ENCODE measurements around the gene VSIG8. TPM values are rescaled to one million over a fixed set of nuclear protein-coding genes. Genes with fewer than 3 reads are reported as not detected.

Gene VSIG8
- total and polyA plus RNA-seq, 9 of the 15 experiments (the other 6 are each of a cell fraction or from before 2014, with no cell fraction given): not detected

GRCh38 chr1:159900086-159900680, 37.7 kb upstream of the VSIG8 start, which contains the start of gene CFAP45:
CFAP45 (minus strand) TSS chr1:159900165; CDS start chr1:159900098, 67 bp downstream.
- in situ Hi-C loops (cut with MboI): no loop called here
- TF ChIP-seq ZSCAN29 (IDR thresholded peaks at IDR 0.05) (peak; percentile 79), ARNT (IDR thresholded peaks at IDR 0.05) (no peak), FOXJ3 (CRISPR knock-in tag; IDR thresholded peaks at IDR 0.05) (peak; percentile 89), CSDE1 (IDR thresholded peaks at IDR 0.05) (peak in 1 of 2 experiments; percentile 70; a peak in 1 of 4 replicates), NRF1 (conservative IDR thresholded peaks at IDR 0.05 in 1 of 2, IDR thresholded peaks at IDR 0.05 in 1 of 2) (no peak), TFAP4 (CRISPR knock-in tag; IDR thresholded peaks at IDR 0.05; ENCODE audit: borderline replicate concordance) (peak; percentile 42; the same call in 1 of the 2 replicates), GABPB2 (CRISPR knock-in tag; conservative IDR thresholded peaks at IDR 0.05) (no peak), ETV1 (tag; conservative IDR thresholded peaks at IDR 0.05; ENCODE audit: low read depth) (no peak), ZBTB9 (CRISPR knock-in tag; IDR thresholded peaks at IDR 0.05) (0 out of 2 replicates have a peak, but pooled peaks have one; percentile 24), BMI1 (IDR thresholded peaks at IDR 0.05; ENCODE audit: low read length) (peak; percentile 86), ZBTB7A (IDR thresholded peaks at IDR 0.05; ENCODE audit: borderline replicate concordance, control insufficient read depth, low read depth, low read length) (peak; percentile 43; the same call in 1 of the 2 replicates), SAFB (IDR thresholded peaks at IDR 0.05; ENCODE audit: borderline replicate concordance, low read depth, low read length) (no peak), RBFOX2 (IDR thresholded peaks at IDR 0.05; ENCODE audit: low read depth, low read length) (peak; percentile 47; the same call in 1 of the 2 replicates), VEZF1 (CRISPR knock-in tag; IDR thresholded peaks at IDR 0.05) (peak; percentile 63; the same call in 1 of the 2 replicates), ZNF830 (CRISPR knock-in tag; IDR thresholded peaks at IDR 0.05) (no peak), ZNF146 (CRISPR knock-in tag; IDR thresholded peaks at IDR 0.05; ENCODE audit: unreplicated experiment) (no peak), ZFP1 (CRISPR knock-in tag; IDR thresholded peaks at IDR 0.05) (no peak)
- TF ChIP-seq, protein P1, sequence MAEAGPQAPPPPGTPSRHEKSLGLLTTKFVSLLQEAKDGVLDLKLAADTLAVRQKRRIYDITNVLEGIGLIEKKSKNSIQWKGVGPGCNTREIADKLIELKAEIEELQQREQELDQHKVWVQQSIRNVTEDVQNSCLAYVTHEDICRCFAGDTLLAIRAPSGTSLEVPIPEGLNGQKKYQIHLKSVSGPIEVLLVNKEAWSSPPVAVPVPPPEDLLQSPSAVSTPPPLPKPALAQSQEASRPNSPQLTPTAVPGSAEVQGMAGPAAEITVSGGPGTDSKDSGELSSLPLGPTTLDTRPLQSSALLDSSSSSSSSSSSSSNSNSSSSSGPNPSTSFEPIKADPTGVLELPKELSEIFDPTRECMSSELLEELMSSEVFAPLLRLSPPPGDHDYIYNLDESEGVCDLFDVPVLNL (CRISPR knock-in tag; IDR thresholded peaks at IDR 0.05; ENCODE audit: low read depth): no peak

More at GRCh38 chr1:159900086-159900680, 37.7 kb upstream of the VSIG8 start, which contains the start of gene CFAP45:
- Histone ChIP-seq H3K4me3 (0 out of 2 replicates have a peak within 1 kb of the TSS, but pooled peaks have one; percentile 11), H3K27me3 (ENCODE audit: control insufficient read depth in 2 of 2, insufficient read depth in 2 of 2, low read length in 2 of 2) (no peaks in the 10 kb centered on the region), H3K9ac (ENCODE audit: insufficient read depth in 1 of 2, low read depth in 2 of 2, low read length in 2 of 2) (peak within 1 kb of the TSS; percentile 36 to 88), H3K9me3 (replicated peaks; ENCODE audit: control insufficient read depth, insufficient read depth, low read depth, low read length) (no peaks in the 10 kb centered on the region), H3K4me1 (replicated peaks in 1 of 2; ENCODE audit: control insufficient read depth in 2 of 2, insufficient read depth in 2 of 2, low read length in 2 of 2) (peaks cover 18 to 30% of the 10 kb centered on the region in 2 experiments), H2AFZ (ENCODE audit: low read depth, low read length) (peak within 1 kb of the TSS; percentile 88), H4K20me1 (replicated peaks; ENCODE audit: control insufficient read depth, insufficient read depth, low read length) (no peaks in the 10 kb centered on the region), H3K27ac (ENCODE audit: extremely low read depth, low read depth, low read length) (peak within 1 kb of the TSS; percentile 60; the same call in 1 of the 3 replicates), H3K9me1 (ENCODE audit: control insufficient read depth, insufficient read depth, low read length) (no peaks in the 10 kb centered on the region), H3K4me2 (ENCODE audit: insufficient read depth, low read length) (peak within 1 kb of the TSS; percentile 50), H3K36me3 (ENCODE audit: control insufficient read depth, insufficient read depth, low read length) (no peaks in the 10 kb centered on the region), H3K79me2 (ENCODE audit: control insufficient read depth, insufficient read depth, low read length) (no peaks in the 10 kb centered on the region)
- BruUV-seq (replicated peaks): no TSS peak
- peak; percentile 49 for FAIRE-seq
- WGBS (ENCODE audit: insufficient coverage, low coverage, missing lambda C conversion rate): 6% methylated on average over 27 of the region's 30 CpGs
- intact Hi-C loops (cut with micrococcal nuclease): loop anchor here (1.0 kb wide), 1 partner anchor 24 kb away; no protein-coding TSS in a partner anchor
- ChIA-PET CTCF (ENCODE audit: low intra/inter-chr PET ratio) (no interaction called here), POLR2A (interaction anchor here (1.0 to 2.1 kb wide), 5 partner anchors 11 to 30 kb away, joined by 3 to 8 read pairs (median 4); partner anchors contain the start of gene TAGLN2)
- DNase-seq (ENCODE audit: extremely low read depth in 1 of 4, low spot score in 3 of 4): peak; percentile 93 to 98 (median 96)
- ATAC-seq: peak; percentile 98

Measured in K562 (cell line).